B cell (primary cell): Measurements from ENCODE around the gene CCDC50. TPM values are rescaled to one million over a fixed set of nuclear protein-coding genes. Genes with fewer than 3 reads are reported as not detected.

Experiments used
- ATAC-seq: fragments of 200-7000 bp; cut with Tn5 transposase; one replicate; pipeline ENCODE4 v1.10.0; 2021; ENCODE audit warnings: low read depth, mild to moderate bottlenecking, moderate number of reproducible peaks, moderate library complexity
- CTCF ChIA-PET: fragments of 350-600 bp; sonication (Branson Sonifier 250); formaldehyde crosslinking; loops from one replicate; lab custom pipeline; 2021; ENCODE audit warnings: antibody characterized with exemption, inconsistent platforms; lab: Charles Lee
- POLR2A ChIA-PET: fragments of 350-600 bp; sonication (Branson Sonifier 250); formaldehyde crosslinking; loops from one replicate; lab custom pipeline; 2021; ENCODE audit warnings: antibody characterized with exemption; lab: Charles Lee
- DNase-seq: peaks from one replicate; pipeline ENCODE4 v3.0.0; 2013
- H2AFZ ChIP-seq: 2 replicates; pipeline ENCODE4 v1.6.1; 2012; ENCODE audit warnings: mild to moderate bottlenecking, low read depth, low read length; ENCODE audit not compliant: insufficient read depth, poor library complexity, severe bottlenecking
- H3K27ac ChIP-seq, 2 donors: 1 replicate in 1 of 2; 2 replicates in 1 of 2; pipeline ENCODE4 v1.5.1; 2012 to 2013; ENCODE audit warnings: low read length in 2 of 2, mild to moderate bottlenecking in 2 of 2, moderate library complexity in 1 of 2
- H3K27me3 ChIP-seq, 4 experiments: fragments of 200-600 bp in 1 of 4; sonication (generic) in 1 of 4; replicated peaks in 1 of 4; 1 replicate in 2 of 4; 2 replicates in 2 of 4; pipeline versions ENCODE4 v1.6.1 to v1.7.0; 2013 to 2016; ENCODE audit warnings: low read length in 3 of 4, mild to moderate bottlenecking in 2 of 4, mixed read lengths in 1 of 4, moderate library complexity in 1 of 4; ENCODE audit not compliant: insufficient read depth in 4 of 4, control insufficient read depth in 3 of 4; ENCODE audit errors: control extremely low read depth in 1 of 4
- H3K36me3 ChIP-seq, 2 experiments: replicated peaks in 1 of 2; 1 replicate in 1 of 2; 2 replicates in 1 of 2; pipeline versions ENCODE4 v1.6.1 to v1.7.1; 2013; ENCODE audit warnings: low read length in 1 of 2; ENCODE audit not compliant: insufficient read depth in 2 of 2, control insufficient read depth in 1 of 2; ENCODE audit errors: control extremely low read depth in 1 of 2, extremely low read depth in 1 of 2
- H3K4me1 ChIP-seq, 2 donors: fragments of 200-600 bp in 1 of 2; sonication (generic) in 1 of 2; 1 replicate in 1 of 2; 2 replicates in 1 of 2; pipeline versions ENCODE4 v1.5.1 to v1.6.1; 2013 to 2017; ENCODE audit warnings: low read length in 2 of 2; ENCODE audit not compliant: control insufficient read depth in 2 of 2, insufficient read depth in 2 of 2
- H3K4me2 ChIP-seq: replicated peaks from 2 replicates; pipeline ENCODE3; 2012; ENCODE audit warnings: mild to moderate bottlenecking, low read depth, low read length; ENCODE audit not compliant: poor library complexity, severe bottlenecking
- H3K4me3 ChIP-seq, 5 experiments: fragments of 200-600 bp in 1 of 5; sonication (generic) in 1 of 5; 1 replicate in 3 of 5; 2 replicates in 2 of 5; pipeline versions ENCODE4 v1.5.1 to v1.7.0; 2011 to 2016; ENCODE audit warnings: low read length in 4 of 5, mild to moderate bottlenecking in 4 of 5, low read depth in 2 of 5, control low read depth in 1 of 5, moderate library complexity in 1 of 5; ENCODE audit not compliant: insufficient read depth in 1 of 5; ENCODE audit errors: control extremely low read depth in 1 of 5, extremely low read depth in 1 of 5
- H3K79me2 ChIP-seq: fragments of 200-600 bp; sonication (generic); one replicate; pipeline ENCODE4 v1.6.0; 2016; ENCODE audit warnings: low read length; ENCODE audit not compliant: control insufficient read depth, insufficient read depth
- H3K9ac ChIP-seq: fragments of 200-600 bp; sonication (generic); 2 replicates; pipeline ENCODE4 v1.6.1; 2017; ENCODE audit warnings: mild to moderate bottlenecking, low read length, moderate library complexity
- H3K9me3 ChIP-seq, 3 donors: one replicate each; pipeline versions ENCODE4 v1.6.1 to v1.7.1; 2013; ENCODE audit warnings: low read length in 2 of 3; ENCODE audit not compliant: control insufficient read depth in 2 of 3, insufficient read depth in 1 of 3; ENCODE audit errors: control extremely low read depth in 1 of 3
- H4K20me1 ChIP-seq: 2 replicates; pipeline ENCODE4 v1.6.0; 2012; ENCODE audit warnings: mild to moderate bottlenecking, low read length; ENCODE audit not compliant: insufficient read depth, control insufficient read depth, poor library complexity, severe bottlenecking
- H3K27ac Mint-ChIP-seq: one replicate; pipeline ENCODE4 v1.8.0; 2021; ENCODE audit warnings: mixed read lengths
- H3K27me3 Mint-ChIP-seq: one replicate; pipeline ENCODE4 v1.8.0; 2021; ENCODE audit warnings: mixed read lengths
- H3K4me1 Mint-ChIP-seq: one replicate; pipeline ENCODE4 v1.8.0; 2021; ENCODE audit warnings: mixed read lengths
- H3K4me3 Mint-ChIP-seq: one replicate; pipeline ENCODE4 v1.8.0; 2021; ENCODE audit warnings: mixed read lengths
- H3K9me3 Mint-ChIP-seq: one replicate; pipeline ENCODE4 v1.8.0; 2022; ENCODE audit warnings: mixed read lengths; ENCODE audit not compliant: insufficient read depth
- CTCF ChIP-seq: fragments of 200-600 bp; IDR thresholded peaks from one replicate; pipeline ENCODE4 v1.8.0; 2022; ENCODE audit warnings: antibody characterized with exemption, mild to moderate bottlenecking
- EZH2 ChIP-seq: IDR thresholded peaks from 2 replicates; pipeline ENCODE4 v1.6.1; 2012; ENCODE audit warnings: borderline replicate concordance, low read depth, mild to moderate bottlenecking, moderate library complexity, low read length; ENCODE audit not compliant: insufficient read depth, poor library complexity, severe bottlenecking
- WGBS: methylation state at CpG from one replicate; pipeline ENCODE4 v1.1.5; 2013; ENCODE audit warnings: missing lambda C conversion rate; ENCODE audit not compliant: insufficient coverage; 5-methylcytosine and 5-hydroxymethylcytosine counted together
- intact Hi-C: fragments of 100-400 bp; cut with micrococcal nuclease; formaldehyde crosslinking; loops from one replicate; pipeline ENCODE4 v1.10.0; 2022
- polyA plus RNA-seq: library from polyadenylated mRNA; depleted of rRNA; stranded (reverse); fragments of >200 nt; gene quantifications from 2 replicates; pipeline ENCODE4 v1.2.3, GENCODE V29; 2012
- total RNA-seq, 2 donors: library from RNA; stranded (reverse); fragments of 120-200 nt in 1 of 2; gene quantifications; 1 replicate in 1 of 2; 2 replicates in 1 of 2; pipeline versions ENCODE4 v1.2.3 to v1.2.4, GENCODE V29; 2013 to 2022

CCDC50 gene
- total and polyA plus RNA-seq, 2 donors (not counting 1 experiment from before 2014, with no cell fraction given) = 48.7 to 121 TPM

GRCh38 chr3:191292243-191293015 is 36.8 kb upstream of the CCDC50 start:
- Histone ChIP-seq H3K4me1 (peaks cover 58 to 63% of the 10 kb centered on the region in 2 donors), H4K20me1 (no peaks in the 10 kb centered on the region), H3K36me3 (no peaks in the 10 kb centered on the region), H3K4me3 (peak overlapping the region in 1 of 5 experiments; percentile 35), H3K79me2 (no peaks in the 10 kb centered on the region), H3K9me3 (peaks cover 0 to 8% (median 0%) of the 10 kb centered on the region in 3 donors), H3K27ac (no peak overlapping the region), H2AFZ (no peak overlapping the region), H3K4me2 (peak overlapping the region; percentile 29), H3K9ac (peak overlapping the region; percentile 7), H3K27me3 (no peaks in the 10 kb centered on the region)
- no peak for ATAC-seq
- TF ChIP-seq EZH2 (no peak), CTCF (no peak)
- intact Hi-C loops = no loop called here
- Mint-ChIP-seq H3K9me3 (no peaks in the 10 kb centered on the region), H3K27me3 (no peaks in the 10 kb centered on the region), H3K4me3 (peak overlapping the region; percentile 56), H3K27ac (peak overlapping the region; percentile 81), H3K4me1 (peaks cover 36% of the 10 kb centered on the region)
- WGBS = no CpG with 5 or more reads among the region's 5 CpGs
- peak; percentile 40 for DNase-seq
- CTCF ChIA-PET = interaction anchor here (0.7 to 0.8 kb wide), 2 partner anchors 10 to 27 kb away, joined by 3 read pairs; no protein-coding TSS in a partner anchor
- POLR2A ChIA-PET = no interaction called here

- Histone ChIP-seq H3K79me2 (no peaks in the 10 kb centered on the region), H3K4me1 (peaks cover 76 to 82% of the 10 kb centered on the region in 2 donors), H3K27ac (peak overlapping the region in 1 of 2 donors; percentile 75), H3K9ac (no peak overlapping the region), H4K20me1 (no peaks in the 10 kb centered on the region), H3K27me3 (no peaks in the 10 kb centered on the region), H3K4me3 (no peak overlapping the region), H2AFZ (no peak overlapping the region), H3K36me3 (no peaks in the 10 kb centered on the region), H3K4me2 (no peak overlapping the region), H3K9me3 (peaks cover 0 to 10% (median 0%) of the 10 kb centered on the region in 3 donors)
- DNase-seq (no peak), ATAC-seq (no peak)
- Mint-ChIP-seq H3K27me3 (no peaks in the 10 kb centered on the region), H3K27ac (no peak overlapping the region), H3K9me3 (no peaks in the 10 kb centered on the region), H3K4me1 (peaks cover 49% of the 10 kb centered on the region), H3K4me3 (peak overlapping the region; percentile 16)
- ChIA-PET CTCF (interaction anchor here (0.8 to 1.3 kb wide), 3 partner anchors 12 to 65 kb away, joined by 3 to 4 read pairs (median 4); no protein-coding TSS in a partner anchor), POLR2A (interaction anchor here (0.6 to 0.7 kb wide), 3 partner anchors 38 to 82 kb away, joined by 3 read pairs; no protein-coding TSS in a partner anchor)
- intact Hi-C loops = no loop called here
- TF ChIP-seq EZH2 = no peak
- no peak for TF ChIP-seq CTCF
- WGBS = no CpG with 5 or more reads among the region's 1 CpG
These were observed 34.9 kb upstream of the CCDC50 start for GRCh38 chr3:191294291-191294690.
